ENCODE measurements around the gene MGAM2.

The MGAM2 gene

GRCh38 chr7:142180426-142180825 is 68.9 kb downstream of the MGAM2 start:
- in situ Hi-C loops (cut with HindIII; ENCODE audit: low pct_ligation_motif_present, low sequenced_read_pairs), result no loop called here
- Histone ChIP-seq H3K4me3 (ENCODE audit: low read depth, low read length) (no peak overlapping the region), H3K27me3 (replicated peaks) (no peaks in the 10 kb centered on the region), H3K27ac (no peak overlapping the region), H3K36me3 (replicated peaks) (no peaks in the 10 kb centered on the region)
- DNase-seq, result no peak
- no peak for TF ChIP-seq CTCF (IDR thresholded peaks at IDR 0.05; ENCODE audit: low read depth, low read length, missing control alignments)

GRCh38 chr7:142181211-142181610 is 69.7 kb downstream of the MGAM2 start:
- in situ Hi-C loops (cut with HindIII; ENCODE audit: low pct_ligation_motif_present, low sequenced_read_pairs), result no loop called here
- no peak overlapping the region for H3K4me3 ChIP-seq (ENCODE audit: low read depth, low read length)
- DNase-seq, result no peak
- TF ChIP-seq CTCF (IDR thresholded peaks at IDR 0.05; ENCODE audit: low read depth, low read length, missing control alignments), result no peak
- no peaks in the 10 kb centered on the region for H3K27me3 ChIP-seq (replicated peaks)
- H3K36me3 ChIP-seq (replicated peaks), result no peaks in the 10 kb centered on the region
- H3K27ac ChIP-seq, result no peak overlapping the region

DNA sequence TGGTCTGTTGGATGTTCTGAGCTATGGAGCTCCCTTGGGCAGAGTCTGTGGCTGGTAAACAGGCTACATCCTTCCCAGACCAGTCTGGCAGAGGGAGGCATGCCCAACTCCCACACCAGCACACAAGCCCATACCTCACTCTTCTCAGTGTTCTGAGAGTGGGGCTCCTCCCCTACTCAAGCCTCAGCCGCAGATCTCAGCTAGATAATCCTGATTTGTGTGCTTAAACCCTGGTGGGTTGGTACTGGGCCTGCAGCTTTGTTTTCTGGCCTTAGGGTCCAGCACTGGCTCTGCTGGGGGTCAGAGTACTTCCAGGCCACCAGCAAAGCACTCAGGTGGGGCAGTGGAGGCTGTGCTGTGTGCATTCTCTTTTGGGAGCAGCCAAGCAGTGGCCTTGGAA is 70.4 kb downstream of the MGAM2 start:
- no peak for TF ChIP-seq CTCF (IDR thresholded peaks at IDR 0.05; ENCODE audit: low read depth, low read length, missing control alignments)
- H3K4me3 ChIP-seq (ENCODE audit: low read depth, low read length), result no peak overlapping the region
- H3K36me3 ChIP-seq (replicated peaks), result no peaks in the 10 kb centered on the region
- DNase-seq, result no peak
- in situ Hi-C loops (cut with HindIII; ENCODE audit: low pct_ligation_motif_present, low sequenced_read_pairs), result no loop called here
- no peaks in the 10 kb centered on the region for H3K27me3 ChIP-seq (replicated peaks)
- no peak overlapping the region for H3K27ac ChIP-seq

- no peak for TF ChIP-seq CTCF (IDR thresholded peaks at IDR 0.05; ENCODE audit: low read depth, low read length, missing control alignments)
- H3K4me3 ChIP-seq (ENCODE audit: low read depth, low read length), result no peak overlapping the region
- no peak overlapping the region for H3K27ac ChIP-seq
- no peaks in the 10 kb centered on the region for H3K27me3 ChIP-seq (replicated peaks)
- in situ Hi-C loops (cut with HindIII; ENCODE audit: low pct_ligation_motif_present, low sequenced_read_pairs), result no loop called here
- no peaks in the 10 kb centered on the region for H3K36me3 ChIP-seq (replicated peaks)
- no peak for DNase-seq
These were observed 73.6 kb downstream of the MGAM2 start for GRCh38 chr7:142185069-142185468.

DNA sequence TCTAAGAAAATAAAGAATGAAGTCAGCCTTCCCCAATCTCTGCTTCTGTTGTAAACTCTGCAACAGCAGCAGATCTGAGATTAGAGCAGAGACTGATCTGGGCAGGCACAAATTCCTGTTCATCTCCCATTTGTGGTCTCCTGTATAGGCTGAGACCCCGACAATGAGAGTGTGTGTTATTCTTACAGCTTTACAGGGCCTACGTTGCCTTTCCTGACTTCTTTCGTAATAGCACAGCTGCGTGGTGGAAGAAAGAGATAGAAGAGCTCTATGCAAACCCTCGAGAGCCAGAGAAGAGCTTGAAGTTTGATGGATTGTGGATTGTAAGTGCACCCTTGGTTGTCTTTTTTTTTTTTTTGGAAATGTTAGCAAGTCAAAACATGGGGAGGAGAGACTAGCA is 74.3 kb downstream of the MGAM2 start:
- Histone ChIP-seq H3K4me3 (ENCODE audit: low read depth, low read length) (no peak overlapping the region), H3K27ac (no peak overlapping the region), H3K36me3 (replicated peaks) (no peaks in the 10 kb centered on the region), H3K27me3 (replicated peaks) (no peaks in the 10 kb centered on the region)
- in situ Hi-C loops (cut with HindIII; ENCODE audit: low pct_ligation_motif_present, low sequenced_read_pairs), result no loop called here
- DNase-seq, result no peak
- TF ChIP-seq CTCF (IDR thresholded peaks at IDR 0.05; ENCODE audit: low read depth, low read length, missing control alignments), result no peak

GRCh38 chr7:142188154-142188553 is 76.6 kb downstream of the MGAM2 start:
- Histone ChIP-seq H3K4me3 (ENCODE audit: low read depth, low read length) (no peak overlapping the region), H3K27ac (no peak overlapping the region), H3K36me3 (replicated peaks) (no peaks in the 10 kb centered on the region), H3K27me3 (replicated peaks) (no peaks in the 10 kb centered on the region)
- TF ChIP-seq CTCF (IDR thresholded peaks at IDR 0.05; ENCODE audit: low read depth, low read length, missing control alignments), result no peak
- in situ Hi-C loops (cut with HindIII; ENCODE audit: low pct_ligation_motif_present, low sequenced_read_pairs), result no loop called here
- peak; percentile 32 for DNase-seq

All from brain microvascular endothelial cell (primary cell).